ENCODE data around the gene EXOSC5. TPM values are rescaled to one million over a fixed set of nuclear protein-coding genes. Genes with fewer than 3 reads are reported as not detected.

Gene EXOSC5
- total and polyA plus RNA-seq, 2 of the 13 experiments (the other 11 are each of a cell fraction or from before 2014, with no cell fraction given), result 24.1 to 26.5 TPM

- TF ChIP-seq NR2C2 (CRISPR knock-in tag; IDR thresholded peaks at IDR 0.05; ENCODE audit: borderline replicate concordance) (no peak), GLMP (CRISPR knock-in tag; IDR thresholded peaks at IDR 0.05; ENCODE audit: borderline replicate concordance) (no peak), ZNF609 (CRISPR knock-in tag; IDR thresholded peaks at IDR 0.05; ENCODE audit: borderline replicate concordance) (no peak), ZMAT3 (CRISPR knock-in tag; conservative IDR thresholded peaks at IDR 0.05) (peak; percentile 79; the same call in 1 of the 2 replicates), CEBPZ (IDR thresholded peaks at IDR 0.05; ENCODE audit: low read length) (no peak), ZKSCAN8 (CRISPR knock-in tag; IDR thresholded peaks at IDR 0.05; ENCODE audit: borderline replicate concordance) (no peak), AKNA (CRISPR knock-in tag; IDR thresholded peaks at IDR 0.05; ENCODE audit: borderline replicate concordance) (no peak; the same call in 1 of the 2 replicates), BRD4 (CRISPR knock-in tag; IDR thresholded peaks at IDR 0.05) (0 out of 2 replicates have a peak, but pooled peaks have one; percentile 56)
Measured at GRCh38 chr19:41397086-41398049, at the start of gene EXOSC5, which contains the start of gene BCKDHA (continued).
